Suprapubic skin (tissue), 4 donors: ENCODE data around the gene GET3. TPM values are rescaled to one million over a fixed set of nuclear protein-coding genes. Genes with fewer than 3 reads are reported as not detected.

Source experiments
- DNase-seq, 2 donors: peaks; one replicate each; pipeline ENCODE4 v3.0.0-alpha.2; 2019; ENCODE audit warnings: low spot score in 2 of 2
- H3K27ac ChIP-seq: fragments of 200-600 bp; sonication (generic); one replicate; pipeline ENCODE4 v1.5.1; 2019
- H3K27me3 ChIP-seq: fragments of 200-600 bp; sonication (generic); one replicate; pipeline ENCODE4 v1.5.1; 2019
- H3K36me3 ChIP-seq: fragments of 200-600 bp; sonication (generic); one replicate; pipeline ENCODE4 v1.5.1; 2019
- H3K4me1 ChIP-seq: fragments of 200-600 bp; sonication (generic); one replicate; pipeline ENCODE4 v1.5.1; 2019
- H3K4me3 ChIP-seq: fragments of 200-600 bp; sonication (generic); one replicate; pipeline ENCODE4 v1.5.1; 2019; ENCODE audit warnings: mild to moderate bottlenecking
- H3K9me3 ChIP-seq: fragments of 200-600 bp; sonication (generic); one replicate; pipeline ENCODE4 v1.5.1; 2019
- CTCF ChIP-seq, 2 donors: fragments of 200-600 bp in 1 of 2; fragments of 450-650 bp in 1 of 2; sonication (generic) in 1 of 2; IDR thresholded peaks; one replicate each; pipeline ENCODE4 v1.5.1; 2016 to 2019; ENCODE audit warnings: antibody characterized with exemption in 2 of 2, mild to moderate bottlenecking in 1 of 2, moderate library complexity in 1 of 2
- EP300 ChIP-seq: sonication (generic); formaldehyde crosslinking; IDR thresholded peaks from one replicate; pipeline ENCODE4 v1.6.1; 2017; ENCODE audit warnings: antibody characterized with exemption
- POLR2A ChIP-seq, 2 donors: fragments of 450-650 bp; IDR thresholded peaks; one replicate each; pipeline ENCODE4 v1.6.1; 2017; ENCODE audit warnings: antibody characterized with exemption in 2 of 2, mild to moderate bottlenecking in 2 of 2, moderate library complexity in 2 of 2
- POLR2AphosphoS5 ChIP-seq, 3 donors: sonication (generic); formaldehyde crosslinking; IDR thresholded peaks; one replicate each; pipeline ENCODE4 v1.6.1; 2017; ENCODE audit warnings: antibody characterized with exemption in 3 of 3
- WGBS: methylation state at CpG from one replicate; pipeline ENCODE4 v1.1.5; 2018; 5-methylcytosine and 5-hydroxymethylcytosine counted together
- total RNA-seq, 4 donors: library from RNA; depleted of rRNA; stranded (reverse); fragments of >200 nt; gene quantifications; one replicate each; pipeline ENCODE4 v1.1.0, GENCODE V29; 2016

Gene GET3
- 10 to 100 TPM; 26.2 to 63.6 (median 56.9) TPM for total RNA-seq

DNA sequence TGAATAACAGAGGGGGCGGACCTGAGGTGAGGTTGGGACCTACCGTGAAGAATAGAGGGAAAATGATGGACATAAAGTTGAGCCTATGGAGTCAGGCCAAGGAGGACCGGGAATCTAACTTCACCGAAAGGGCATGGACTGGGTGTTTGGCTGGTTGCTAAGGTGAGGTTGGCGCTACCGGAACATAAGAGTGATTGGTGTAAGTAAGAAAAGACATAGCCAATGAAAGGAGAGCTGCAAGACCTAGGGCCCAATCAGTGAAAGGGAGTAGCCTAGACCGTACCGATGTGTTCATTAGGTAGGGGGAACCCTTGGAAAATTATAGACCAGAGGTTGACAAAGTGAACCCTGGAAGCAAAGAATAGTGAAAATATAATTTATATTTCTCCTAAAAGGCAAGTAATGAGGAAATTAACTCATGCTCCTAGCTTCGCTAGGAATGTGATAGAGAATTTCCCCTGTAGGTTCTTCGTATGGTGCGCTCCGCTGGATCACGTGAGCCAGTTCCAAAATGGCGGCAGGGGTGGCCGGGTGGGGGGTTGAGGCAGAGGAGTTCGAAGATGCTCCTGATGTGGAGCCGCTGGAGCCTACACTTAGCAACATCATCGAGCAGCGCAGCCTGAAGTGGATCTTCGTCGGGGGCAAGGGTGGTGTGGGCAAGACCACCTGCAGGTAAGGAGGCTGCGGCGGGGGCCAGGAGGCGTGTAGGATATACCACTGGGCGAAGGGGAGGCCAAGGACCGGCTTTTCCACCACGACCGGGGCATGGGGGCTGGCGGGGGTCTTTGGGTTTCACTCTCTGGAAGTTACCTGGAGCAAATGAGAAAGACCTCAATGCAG is at the start of gene GET3:
Gene GET3, plus strand, starts transcription at position 503 of the 840 bp plus-strand sequence. Its CDS starts 9 bp downstream, at position 512.
- Histone ChIP-seq H3K4me1 (peaks cover 44% of the 10 kb centered on the region), H3K27me3 (no peaks in the 10 kb centered on the region), H3K4me3 (peak within 1 kb of the TSS; percentile 77), H3K27ac (peak within 1 kb of the TSS; percentile 94), H3K36me3 (peaks cover 35% of the 10 kb centered on the region), H3K9me3 (no peaks in the 10 kb centered on the region)
- TF ChIP-seq POLR2AphosphoS5 (IDR thresholded peaks at IDR 0.05) (peak; percentile 54 to 87 (median 56)), POLR2A (IDR thresholded peaks at IDR 0.05) (peak in 1 of 2 donors; percentile 54), CTCF (IDR thresholded peaks at IDR 0.05) (no peak)
- DNase-seq, result peak; percentile 90 to 96
- 0% methylated on average over 24 of the region's 29 CpGs for WGBS

DNA sequence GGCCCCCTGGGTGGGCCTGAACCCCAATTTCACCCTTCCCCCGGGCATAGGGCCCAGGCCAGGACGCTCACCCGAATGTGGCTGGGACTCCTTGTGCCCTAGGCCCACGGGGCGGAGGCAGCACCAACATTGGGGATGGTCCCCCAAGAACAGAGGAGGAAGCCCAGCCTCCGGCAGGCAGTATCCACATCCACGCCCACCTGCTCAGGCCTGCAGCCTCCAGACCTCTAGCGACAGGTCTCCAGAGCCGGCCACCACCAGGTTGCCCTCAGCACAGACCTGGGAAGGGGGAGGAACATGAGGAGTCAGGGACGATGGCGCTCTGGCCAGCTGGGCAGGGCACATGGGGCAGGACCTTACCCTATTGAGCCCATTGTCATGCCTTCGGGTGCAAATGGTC is 48.3 kb upstream of the GET3 start:
- WGBS, result 100% methylated on average over 1 of the region's 12 CpGs
- Histone ChIP-seq H3K9me3 (no peaks in the 10 kb centered on the region), H3K4me3 (no peak overlapping the region), H3K36me3 (peaks cover 7% of the 10 kb centered on the region), H3K4me1 (no peaks in the 10 kb centered on the region), H3K27ac (no peak overlapping the region), H3K27me3 (no peaks in the 10 kb centered on the region)
- DNase-seq, result no peak
- TF ChIP-seq POLR2A (IDR thresholded peaks at IDR 0.05) (no peak), POLR2AphosphoS5 (IDR thresholded peaks at IDR 0.05) (no peak), CTCF (IDR thresholded peaks at IDR 0.05) (no peak), EP300 (no peak)

GRCh38 chr19:12689581-12690216 is 47.6 kb upstream of the GET3 start:
- H3K36me3 ChIP-seq, result peaks cover 7% of the 10 kb centered on the region
- H3K27ac ChIP-seq, result no peak overlapping the region
- no peaks in the 10 kb centered on the region for H3K27me3 ChIP-seq
- no peak overlapping the region for H3K4me3 ChIP-seq
- peaks cover under 1% of the 10 kb centered on the region for H3K4me1 ChIP-seq
- no peaks in the 10 kb centered on the region for H3K9me3 ChIP-seq
- no peak for TF ChIP-seq EP300
- TF ChIP-seq CTCF (IDR thresholded peaks at IDR 0.05), result no peak
- TF ChIP-seq POLR2A (IDR thresholded peaks at IDR 0.05), result no peak
- TF ChIP-seq POLR2AphosphoS5 (IDR thresholded peaks at IDR 0.05), result no peak
- no peak for DNase-seq
- 73% methylated on average over 11 of the region's 26 CpGs for WGBS

DNA sequence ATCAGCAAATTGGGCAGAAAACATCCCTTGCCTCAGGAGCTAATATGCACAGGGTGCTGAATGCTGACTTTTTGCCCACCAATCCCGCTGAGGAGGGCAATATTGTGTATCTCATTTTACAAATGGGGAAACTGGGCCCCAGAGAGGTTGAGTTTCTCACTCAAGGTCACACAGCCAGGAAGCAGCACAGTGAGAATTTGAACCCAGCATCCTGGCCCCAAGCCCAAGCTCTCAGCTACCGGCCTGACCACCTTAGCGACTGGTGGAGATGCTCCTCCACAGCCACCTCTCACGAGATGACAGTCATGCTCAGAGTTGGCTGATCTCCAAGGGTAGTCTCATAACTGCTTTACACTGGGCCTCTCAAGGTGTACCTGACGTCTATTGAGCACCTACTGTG is 44.3 kb upstream of the GET3 start:
- 92% methylated on average over 5 of the region's 5 CpGs for WGBS
- Histone ChIP-seq H3K4me3 (no peak overlapping the region), H3K9me3 (no peaks in the 10 kb centered on the region), H3K36me3 (peaks cover 7% of the 10 kb centered on the region), H3K27ac (no peak overlapping the region), H3K4me1 (peaks cover 22% of the 10 kb centered on the region), H3K27me3 (no peaks in the 10 kb centered on the region)
- TF ChIP-seq POLR2A (IDR thresholded peaks at IDR 0.05), result no peak
- TF ChIP-seq CTCF (IDR thresholded peaks at IDR 0.05), result no peak
- no peak for TF ChIP-seq EP300
- TF ChIP-seq POLR2AphosphoS5 (IDR thresholded peaks at IDR 0.05), result no peak
- no peak for DNase-seq

GRCh38 chr19:12694641-12695040 is 42.7 kb upstream of the GET3 start:
- H3K27ac ChIP-seq, result no peak overlapping the region
- TF ChIP-seq POLR2AphosphoS5 (IDR thresholded peaks at IDR 0.05) (no peak), EP300 (no peak), POLR2A (IDR thresholded peaks at IDR 0.05) (no peak), CTCF (IDR thresholded peaks at IDR 0.05) (no peak)
- no peaks in the 10 kb centered on the region for H3K27me3 ChIP-seq
- no peaks in the 10 kb centered on the region for H3K9me3 ChIP-seq
- H3K4me1 ChIP-seq, result peaks cover 22% of the 10 kb centered on the region
- H3K36me3 ChIP-seq, result peaks cover 14% of the 10 kb centered on the region
- no peak overlapping the region for H3K4me3 ChIP-seq
- WGBS, result 95% methylated on average over 10 of the region's 16 CpGs
- DNase-seq, result no peak
